ENCODE results near the gene NEUROG2. TPM values are rescaled to one million over a fixed set of nuclear protein-coding genes. Genes with fewer than 3 reads are reported as not detected.

The NEUROG2 gene
- total RNA-seq, 1 experiment from 2014 or later = 0.12 TPM

- TF ChIP-seq CBX3 (IDR thresholded peaks at IDR 0.05; ENCODE audit: low read depth) (no peak), MAX (IDR thresholded peaks at IDR 0.05) (no peak), ELF1 (IDR thresholded peaks at IDR 0.05; ENCODE audit: borderline replicate concordance, low read depth) (no peak), SP1 (IDR thresholded peaks at IDR 0.05; ENCODE audit: low read depth) (no peak)
Measured at GRCh38 chr4:112516471-112517066, 589 bp upstream of the NEUROG2 start (continued).

- TF ChIP-seq MAX (IDR thresholded peaks at IDR 0.05) = peak; percentile 57
- TF ChIP-seq SP1 (IDR thresholded peaks at IDR 0.05; ENCODE audit: low read depth) = no peak
- BruUV-seq (replicated peaks) = no TSS peak
- Histone ChIP-seq H3K79me2 (ENCODE audit: insufficient read depth, low read length) (no peaks in the 10 kb centered on the region), H3K27me3 (ENCODE audit: insufficient read depth, low read length) (peaks cover 19% of the 10 kb centered on the region), H3K4me1 (ENCODE audit: control insufficient read depth in 1 of 2, insufficient read depth in 2 of 2, low read length in 2 of 2) (peaks cover 0 to 19% of the 10 kb centered on the region in 2 experiments; a peak in 2 of 4 replicates), H3K9me3 (ENCODE audit: control insufficient read depth in 1 of 2, insufficient read depth in 1 of 2, low read depth in 1 of 2, low read length in 2 of 2) (no peaks in the 10 kb centered on the region), H4K20me1 (ENCODE audit: insufficient read depth) (no peaks in the 10 kb centered on the region), H3K9me2 (ENCODE audit: insufficient read depth) (no peaks in the 10 kb centered on the region), H3K27ac (ENCODE audit: low read depth, low read length) (no peak overlapping the region), H3K9ac (ENCODE audit: low read length) (peak overlapping the region; percentile 50), H3K4me2 (ENCODE audit: low read length) (peak overlapping the region; percentile 93), H2AFZ (ENCODE audit: low read depth, low read length, poor library complexity, severe bottlenecking) (peak overlapping the region; percentile 97), H3K36me3 (ENCODE audit: control insufficient read depth in 1 of 2, insufficient read depth in 2 of 2, low read length in 2 of 2) (no peaks in the 10 kb centered on the region), H3K4me3 (replicated peaks in 1 of 2; ENCODE audit: low read depth in 1 of 2, low read length in 2 of 2) (peak overlapping the region; percentile 57 to 65)
- DNase-seq (ENCODE audit: low read depth, low spot score) (no peak), ATAC-seq (peak; percentile 78)
- ChIA-PET POLR2A (no interaction called here), RAD21 (ENCODE audit: low non-redundant PET in 1 of 2, low total read pairs in 2 of 2, uncharacterized antibody in 2 of 2, unreplicated experiment in 2 of 2) (no interaction called here), CTCF (interaction anchor here (1.2 to 1.5 kb wide), 3 partner anchors 9 to 415 kb away, joined by 3 to 7 read pairs (median 3); no protein-coding TSS in a partner anchor)
- intact Hi-C loops (cut with micrococcal nuclease) = no loop called here
Measured at GRCh38 chr4:112515198-112516065, 548 bp downstream of the NEUROG2 start.
